Measurements from ENCODE around the gene NTSR1. TPM values are rescaled to one million over a fixed set of nuclear protein-coding genes. Genes with fewer than 3 reads are reported as not detected.

Gene NTSR1
- total and polyA plus RNA-seq, 2 of the 8 experiments (the other 6 are each of a cell fraction or from before 2014, with no cell fraction given) = 0.53 to 0.89 TPM

GRCh38 chr20:62769346-62770071 lies 60.9 kb downstream of the NTSR1 start:
- peaks cover 0 to 5% of the 10 kb centered on the region in 2 experiments for H4K20me1 ChIP-seq (replicated peaks in 1 of 2; ENCODE audit: control insufficient read depth in 1 of 2, insufficient read depth in 2 of 2, low read length in 2 of 2)
- no peak overlapping the region for H4K91ac ChIP-seq (replicated peaks; ENCODE audit: insufficient read length, low read length)
- POLR2A ChIA-PET (ENCODE audit: partially characterized antibody) = no interaction called here
- no peak for FAIRE-seq
- no peaks in the 10 kb centered on the region for H3K36me3 ChIP-seq (ENCODE audit: control insufficient read depth in 2 of 4, insufficient read depth in 4 of 4, low read length in 3 of 4)
- no peak overlapping the region for H3K56ac ChIP-seq (replicated peaks; ENCODE audit: insufficient read length, low read depth, low read length)
- peak overlapping the region; percentile 86 for H3K23ac ChIP-seq (ENCODE audit: insufficient read length)
- 0 out of 2 replicates have a peak overlapping the region, but pooled peaks have one; percentile 73 for H2BK5ac ChIP-seq (ENCODE audit: low read depth, low read length)
- CTCF ChIA-PET (ENCODE audit: partially characterized antibody) = interaction anchor here (1.4 to 2.6 kb wide), 2 partner anchors 10 to 61 kb away, joined by 4 to 8 read pairs; partner anchors contain the start of gene NTSR1
- H3K4ac ChIP-seq (replicated peaks; ENCODE audit: insufficient read length, low read depth, low read length) = peak overlapping the region; percentile 90
- no peak overlapping the region for H3K18ac ChIP-seq (ENCODE audit: extremely low read depth, low read length)
- no peak for DNase-seq (ENCODE audit: low read depth in 1 of 2, low spot score in 2 of 2)
- peaks cover 0 to 10% (median 1%) of the 10 kb centered on the region in 4 experiments; a peak in 3 of 7 replicates for H3K4me1 ChIP-seq (replicated peaks in 1 of 4; ENCODE audit: control insufficient read depth in 3 of 4, insufficient read depth in 4 of 4, low read length in 3 of 4)
- no peak overlapping the region; the same call in 1 of the 2 replicates for H3K27ac ChIP-seq (ENCODE audit: low read depth, low read length)
- H3K23me2 ChIP-seq (ENCODE audit: low read depth, low read length) = no peaks in the 10 kb centered on the region
- H2AK5ac ChIP-seq (ENCODE audit: low read depth, low read length) = 0 out of 2 replicates have a peak overlapping the region, but pooled peaks have one; percentile 56
- H3K9me3 ChIP-seq (ENCODE audit: insufficient read depth in 2 of 2, low read depth in 1 of 2, low read length in 1 of 2) = no peaks in the 10 kb centered on the region
- H3K27me3 ChIP-seq (replicated peaks in 1 of 4; ENCODE audit: control insufficient read depth in 3 of 4, extremely low read depth in 1 of 4, insufficient read depth in 3 of 4, low read length in 3 of 4) = no peaks in the 10 kb centered on the region; a peak in 1 of 7 replicates
- no peak overlapping the region for H2BK120ac ChIP-seq (replicated peaks; ENCODE audit: low read depth, low read length)
- no peak overlapping the region for H3K9ac ChIP-seq (replicated peaks in 1 of 4; ENCODE audit: extremely low read depth in 1 of 4, low read depth in 3 of 4, low read length in 3 of 4)
- peak overlapping the region; percentile 93; the same call in 1 of the 2 replicates for H2BK12ac ChIP-seq (ENCODE audit: low read depth, low read length)
- peaks cover 4% of the 10 kb centered on the region; the same call in 1 of the 2 replicates for H3K79me1 ChIP-seq (ENCODE audit: low read depth, low read length)
- no peak overlapping the region for H4K5ac ChIP-seq (ENCODE audit: insufficient read length, low read depth, low read length)
- H3K79me2 ChIP-seq (ENCODE audit: control insufficient read depth in 1 of 2, insufficient read depth in 2 of 2, low read length in 2 of 2) = no peaks in the 10 kb centered on the region
- H2AFZ ChIP-seq (ENCODE audit: low read length) = no peak overlapping the region
- no peak overlapping the region for H3K4me2 ChIP-seq (ENCODE audit: insufficient read depth in 1 of 2, low read depth in 2 of 2, low read length in 2 of 2)
- no peak overlapping the region for H3K4me3 ChIP-seq (ENCODE audit: extremely low read depth in 1 of 4, insufficient read depth in 2 of 4, low read depth in 3 of 4, low read length in 4 of 4)
- peak overlapping the region; percentile 75 for H2BK20ac ChIP-seq (ENCODE audit: low read length)
- peak overlapping the region; percentile 99; the same call in 1 of the 2 replicates for H2BK15ac ChIP-seq (ENCODE audit: low read length)
- TF ChIP-seq TEAD4 (IDR thresholded peaks at IDR 0.05; ENCODE audit: low read depth, low read length) = no peak
- TF ChIP-seq FOSL1 (IDR thresholded peaks at IDR 0.05; ENCODE audit: insufficient read depth, low read depth, low read length) = no peak
- H3K14ac ChIP-seq (ENCODE audit: insufficient read length) = no peak overlapping the region
- H4K8ac ChIP-seq (ENCODE audit: extremely low read depth, insufficient read depth, low read length) = peak overlapping the region; percentile 35; the same call in 1 of the 2 replicates
- 91% methylated on average over 16 of the region's 16 CpGs; no CpG with 5 or more reads in 1 of the 2 experiments for WGBS, 2 experiments (ENCODE audit: extremely low coverage in 1 of 2, insufficient coverage in 1 of 2, insufficient read length in 1 of 2, insufficient replicate concordance in 2 of 2, low coverage in 1 of 2, low lambda C conversion rate in 2 of 2, missing lambda C conversion rate in 1 of 2)
